Ishikawa (cell line): Measurements from ENCODE around the gene GAR1.

Experiments
- CEBPB ChIP-seq: IDR thresholded peaks from 2 replicates; pipeline ENCODE4 v1.6.1; 2012
- CREB1 ChIP-seq: IDR thresholded peaks from 2 replicates; pipeline ENCODE4 v1.6.1; 2012; ENCODE audit warnings: low read depth

GRCh38 chr4:109848501-109848900, 32.9 kb downstream of the GAR1 start:
- TF ChIP-seq CEBPB, result no peak
- no peak for TF ChIP-seq CREB1
